Left renal pelvis (tissue), 4 donors: ENCODE results near the gene FSHR. TPM values are rescaled to one million over a fixed set of nuclear protein-coding genes. Genes with fewer than 3 reads are reported as not detected.

Source experiments
- DNase-seq, 4 donors: peaks; one replicate each; pipeline ENCODE4 v3.0.0-alpha.2; 2013; ENCODE audit warnings: low read depth in 4 of 4, low spot score in 3 of 4
- polyA plus RNA-seq, 4 donors: library from polyadenylated mRNA; unstranded; fragments of 120-200 nt; gene quantifications; one replicate each; pipeline ENCODE4 v1.2.1, GENCODE V29; 2013; ENCODE audit not compliant: insufficient read length in 4 of 4

The FSHR gene
- polyA plus RNA-seq, 4 donors = not detected

GRCh38 chr2:49122107-49122506 lies 32.2 kb downstream of the FSHR start:
- DNase-seq = no peak

- no peak for DNase-seq
Measured at GRCh38 chr2:49113046-49113445, 41.3 kb downstream of the FSHR start.

- no peak for DNase-seq
Measured at GRCh38 chr2:49111456-49111855, 42.9 kb downstream of the FSHR start.

GRCh38 chr2:49111006-49111405 lies 43.3 kb downstream of the FSHR start:
- DNase-seq = no peak

GRCh38 chr2:49110571-49110970 lies 43.7 kb downstream of the FSHR start:
- DNase-seq = no peak

GRCh38 chr2:49108851-49109250 lies 45.5 kb downstream of the FSHR start:
- DNase-seq = no peak

GRCh38 chr2:49108436-49108835 lies 45.9 kb downstream of the FSHR start:
- no peak for DNase-seq

GRCh38 chr2:49105506-49105905 lies 48.8 kb downstream of the FSHR start:
- no peak for DNase-seq

GRCh38 chr2:49102146-49102545 lies 52.2 kb downstream of the FSHR start:
- no peak for DNase-seq

- no peak for DNase-seq
Measured at GRCh38 chr2:49080681-49081080, 73.6 kb downstream of the FSHR start.

- no peak for DNase-seq
Measured at GRCh38 chr2:49070716-49071115, 83.6 kb downstream of the FSHR start.

GRCh38 chr2:49069829-49070228 lies 84.5 kb downstream of the FSHR start:
- DNase-seq = no peak

- DNase-seq = no peak
Measured at GRCh38 chr2:49068613-49069012, 85.7 kb downstream of the FSHR start.

GRCh38 chr2:49067971-49068370 lies 86.3 kb downstream of the FSHR start:
- DNase-seq = no peak

GRCh38 chr2:49053156-49053555 lies 101.2 kb downstream of the FSHR start:
- DNase-seq = no peak

- DNase-seq = no peak
Measured at GRCh38 chr2:49050265-49050664, 104.0 kb downstream of the FSHR start.

- DNase-seq = no peak
Measured at GRCh38 chr2:49049161-49049560, 105.2 kb downstream of the FSHR start.

- DNase-seq = no peak
Measured at GRCh38 chr2:49045083-49045482, 109.2 kb downstream of the FSHR start.

- peak; percentile 20 to 60 (median 39) for DNase-seq
Measured at GRCh38 chr2:49044350-49045079, 109.8 kb downstream of the FSHR start.

GRCh38 chr2:49043405-49043982 lies 110.8 kb downstream of the FSHR start:
- DNase-seq = no peak

GRCh38 chr2:49042488-49042887 lies 111.8 kb downstream of the FSHR start:
- no peak for DNase-seq

GRCh38 chr2:49041061-49041460 lies 113.3 kb downstream of the FSHR start:
- DNase-seq = no peak

- no peak for DNase-seq
Measured at GRCh38 chr2:49037197-49037596, 117.1 kb downstream of the FSHR start.
